Panc1 (cell line): ENCODE results near the gene CSNK1G2. TPM values are rescaled to one million over a fixed set of nuclear protein-coding genes. Genes with fewer than 3 reads are reported as not detected.

Experiments used
- ATAC-seq: fragments of 200-7000 bp; cut with Tn5 transposase; 2 replicates; pipeline ENCODE4 v1.9.1; 2020; ENCODE audit warnings: mild to moderate bottlenecking, moderate library complexity
- BruUV-seq: library from RNA; stranded (reverse); fragments of 400-500 nt; replicated peaks from 2 replicates; lab custom pipeline; 2021; lab: Mats Ljungman, UMichigan
- CTCF ChIA-PET: fragments of 300-600 bp; sonication (Branson Sonifier 250); formaldehyde crosslinking; loops from one replicate; lab custom pipeline; 2022; ENCODE audit warnings: antibody characterized with exemption; lab: Charles Lee
- POLR2A ChIA-PET: fragments of 300-600 bp; sonication (Branson Sonifier 250); formaldehyde crosslinking; loops from one replicate; lab custom pipeline; 2022; ENCODE audit warnings: antibody characterized with exemption; lab: Charles Lee
- DNase-seq: peaks from one replicate; pipeline ENCODE4 v3.0.0-alpha.2; 2010; ENCODE audit warnings: low read depth, low spot score
- H3K27ac ChIP-seq: 2 replicates; pipeline ENCODE4 v1.5.1; 2011; ENCODE audit warnings: mild to moderate bottlenecking, low read length, inconsistent platforms
- H3K27me3 ChIP-seq: fragments of 200-500 bp; sonication (Bioruptor generic); 2 replicates; pipeline ENCODE4 v1.6.0; 2014; ENCODE audit warnings: low read length, inconsistent platforms; ENCODE audit not compliant: control insufficient read depth, insufficient read depth
- H3K36me3 ChIP-seq: fragments of 200-500 bp; sonication (Bioruptor generic); 2 replicates; pipeline ENCODE4 v1.5.1; 2014; ENCODE audit warnings: inconsistent platforms, mild to moderate bottlenecking, low read length, moderate library complexity; ENCODE audit not compliant: control insufficient read depth, insufficient read depth
- H3K4me1 ChIP-seq: 2 replicates; pipeline ENCODE4 v1.5.1; 2011; ENCODE audit warnings: inconsistent platforms, mild to moderate bottlenecking, low read length, moderate library complexity; ENCODE audit not compliant: control insufficient read depth, insufficient read depth
- H3K4me3 ChIP-seq, 2 experiments: 2 replicates each; pipeline ENCODE4 v1.5.1; 2011 to 2012; ENCODE audit warnings: low read depth in 2 of 2, low read length in 2 of 2, mild to moderate bottlenecking in 2 of 2, inconsistent platforms in 1 of 2, moderate library complexity in 1 of 2
- H3K9me3 ChIP-seq: fragments of 200-500 bp; sonication (Bioruptor generic); 2 replicates; pipeline ENCODE4 v1.5.1; 2014; ENCODE audit warnings: low read depth, mild to moderate bottlenecking, inconsistent platforms, low read length, moderate library complexity; ENCODE audit not compliant: control insufficient read depth, insufficient read depth
- POLR2AphosphoS5 ChIP-seq: IDR thresholded peaks from 2 replicates; pipeline ENCODE4 v1.6.1; 2012; ENCODE audit warnings: mild to moderate bottlenecking, low read depth, low read length, moderate library complexity
- SIN3A ChIP-seq: IDR thresholded peaks from 2 replicates; pipeline ENCODE4 v1.6.1; 2012; ENCODE audit warnings: low read depth, mild to moderate bottlenecking, low read length, moderate library complexity, borderline replicate concordance; ENCODE audit not compliant: insufficient read depth
- TCF7L2 ChIP-seq: IDR thresholded peaks from 2 replicates; pipeline ENCODE4 v1.6.1; 2011; ENCODE audit warnings: mild to moderate bottlenecking, low read depth, low read length, inconsistent platforms
- in situ Hi-C: cut with HindIII; loops from 2 replicates; pipeline ENCODE4 v1.10.0; 2016; ENCODE audit warnings: low sequenced_read_pairs, low pct_unique_long_range_greater_than_20kb
- intact Hi-C: fragments of 100-400 bp; cut with micrococcal nuclease; formaldehyde crosslinking; loops from one replicate; pipeline ENCODE4 v1.10.0; 2022; ENCODE audit not compliant: unreplicated experiment
- total RNA-seq: library from RNA; stranded (reverse); gene quantifications from one replicate; pipeline ENCODE4 v1.2.1, GENCODE V29; 2021; ENCODE audit not compliant: unreplicated experiment
- TF ChIP-seq, protein P1 (sequence below): fragments of 450-650 bp; IDR thresholded peaks from 2 replicates; pipeline ENCODE4 v1.5.1; 2017; ENCODE audit warnings: mild to moderate bottlenecking
- TF ChIP-seq, protein P2 (sequence below), 2 experiments: IDR thresholded peaks; 2 replicates each; pipeline ENCODE4 v1.6.1; 2011 to 2012; ENCODE audit warnings: low read depth in 2 of 2, control low read depth in 1 of 2, low read length in 1 of 2, mild to moderate bottlenecking in 1 of 2, moderate library complexity in 1 of 2; ENCODE audit not compliant: insufficient read depth in 1 of 2

Gene CSNK1G2
- total RNA-seq, 1 experiment from 2014 or later = 65.8 TPM

DNA sequence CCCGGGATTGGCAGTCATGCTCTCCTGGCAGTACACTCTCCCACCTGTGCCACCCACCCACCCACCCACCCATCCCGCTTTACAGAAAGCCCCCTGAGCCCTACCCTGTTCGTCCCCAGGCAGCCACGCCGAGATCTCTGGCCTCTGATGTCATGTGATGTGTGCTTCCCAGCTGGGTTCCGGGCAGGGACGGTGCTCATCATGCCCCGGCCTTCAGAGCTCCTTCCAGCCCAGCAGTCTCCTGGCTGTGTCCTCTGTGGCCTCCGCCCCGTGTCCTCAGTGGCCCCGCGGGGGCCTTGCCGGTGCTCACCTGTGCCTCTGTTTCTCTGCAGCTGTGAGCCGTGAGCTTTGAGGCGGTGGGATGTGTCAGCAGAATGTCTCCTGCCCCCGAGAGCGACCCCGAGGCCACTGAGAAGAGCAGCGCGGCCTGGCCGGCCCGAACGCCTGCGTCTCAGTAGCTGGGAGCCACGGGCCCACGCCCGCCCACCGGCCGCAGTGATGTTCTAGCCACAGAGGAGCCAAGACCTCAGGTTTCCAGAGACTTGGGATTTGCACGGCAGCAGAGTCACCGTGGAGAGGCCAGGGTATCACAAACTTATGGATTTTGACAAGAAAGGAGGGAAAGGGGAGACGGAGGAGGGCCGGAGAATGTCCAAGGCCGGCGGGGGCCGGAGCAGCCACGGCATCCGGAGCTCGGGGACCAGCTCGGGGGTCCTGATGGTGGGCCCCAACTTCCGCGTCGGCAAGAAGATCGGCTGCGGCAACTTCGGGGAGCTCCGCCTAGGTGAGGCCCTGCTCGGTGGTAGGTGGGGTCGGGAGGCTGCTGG is 28.4 kb downstream of the CSNK1G2 start:
- no TSS peak for BruUV-seq
- Histone ChIP-seq H3K27ac (no peak overlapping the region), H3K4me1 (no peaks in the 10 kb centered on the region), H3K4me3 (no peak overlapping the region), H3K9me3 (no peaks in the 10 kb centered on the region), H3K27me3 (no peaks in the 10 kb centered on the region), H3K36me3 (no peaks in the 10 kb centered on the region)
- TF ChIP-seq SIN3A (no peak), POLR2AphosphoS5 (no peak), TCF7L2 (no peak)
- TF ChIP-seq, protein P1, sequence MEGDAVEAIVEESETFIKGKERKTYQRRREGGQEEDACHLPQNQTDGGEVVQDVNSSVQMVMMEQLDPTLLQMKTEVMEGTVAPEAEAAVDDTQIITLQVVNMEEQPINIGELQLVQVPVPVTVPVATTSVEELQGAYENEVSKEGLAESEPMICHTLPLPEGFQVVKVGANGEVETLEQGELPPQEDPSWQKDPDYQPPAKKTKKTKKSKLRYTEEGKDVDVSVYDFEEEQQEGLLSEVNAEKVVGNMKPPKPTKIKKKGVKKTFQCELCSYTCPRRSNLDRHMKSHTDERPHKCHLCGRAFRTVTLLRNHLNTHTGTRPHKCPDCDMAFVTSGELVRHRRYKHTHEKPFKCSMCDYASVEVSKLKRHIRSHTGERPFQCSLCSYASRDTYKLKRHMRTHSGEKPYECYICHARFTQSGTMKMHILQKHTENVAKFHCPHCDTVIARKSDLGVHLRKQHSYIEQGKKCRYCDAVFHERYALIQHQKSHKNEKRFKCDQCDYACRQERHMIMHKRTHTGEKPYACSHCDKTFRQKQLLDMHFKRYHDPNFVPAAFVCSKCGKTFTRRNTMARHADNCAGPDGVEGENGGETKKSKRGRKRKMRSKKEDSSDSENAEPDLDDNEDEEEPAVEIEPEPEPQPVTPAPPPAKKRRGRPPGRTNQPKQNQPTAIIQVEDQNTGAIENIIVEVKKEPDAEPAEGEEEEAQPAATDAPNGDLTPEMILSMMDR = no peak
- TF ChIP-seq, protein P2, sequence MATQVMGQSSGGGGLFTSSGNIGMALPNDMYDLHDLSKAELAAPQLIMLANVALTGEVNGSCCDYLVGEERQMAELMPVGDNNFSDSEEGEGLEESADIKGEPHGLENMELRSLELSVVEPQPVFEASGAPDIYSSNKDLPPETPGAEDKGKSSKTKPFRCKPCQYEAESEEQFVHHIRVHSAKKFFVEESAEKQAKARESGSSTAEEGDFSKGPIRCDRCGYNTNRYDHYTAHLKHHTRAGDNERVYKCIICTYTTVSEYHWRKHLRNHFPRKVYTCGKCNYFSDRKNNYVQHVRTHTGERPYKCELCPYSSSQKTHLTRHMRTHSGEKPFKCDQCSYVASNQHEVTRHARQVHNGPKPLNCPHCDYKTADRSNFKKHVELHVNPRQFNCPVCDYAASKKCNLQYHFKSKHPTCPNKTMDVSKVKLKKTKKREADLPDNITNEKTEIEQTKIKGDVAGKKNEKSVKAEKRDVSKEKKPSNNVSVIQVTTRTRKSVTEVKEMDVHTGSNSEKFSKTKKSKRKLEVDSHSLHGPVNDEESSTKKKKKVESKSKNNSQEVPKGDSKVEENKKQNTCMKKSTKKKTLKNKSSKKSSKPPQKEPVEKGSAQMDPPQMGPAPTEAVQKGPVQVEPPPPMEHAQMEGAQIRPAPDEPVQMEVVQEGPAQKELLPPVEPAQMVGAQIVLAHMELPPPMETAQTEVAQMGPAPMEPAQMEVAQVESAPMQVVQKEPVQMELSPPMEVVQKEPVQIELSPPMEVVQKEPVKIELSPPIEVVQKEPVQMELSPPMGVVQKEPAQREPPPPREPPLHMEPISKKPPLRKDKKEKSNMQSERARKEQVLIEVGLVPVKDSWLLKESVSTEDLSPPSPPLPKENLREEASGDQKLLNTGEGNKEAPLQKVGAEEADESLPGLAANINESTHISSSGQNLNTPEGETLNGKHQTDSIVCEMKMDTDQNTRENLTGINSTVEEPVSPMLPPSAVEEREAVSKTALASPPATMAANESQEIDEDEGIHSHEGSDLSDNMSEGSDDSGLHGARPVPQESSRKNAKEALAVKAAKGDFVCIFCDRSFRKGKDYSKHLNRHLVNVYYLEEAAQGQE (IDR thresholded peaks at IDR 0.05; ENCODE audit: insufficient read depth in 1 of 2, low read depth in 2 of 2, low read length in 1 of 2) = no peak
- CTCF ChIA-PET = no interaction called here
- in situ Hi-C loops (no loop called here), intact Hi-C loops (no loop called here)
- DNase-seq (no peak), ATAC-seq (no peak)
- POLR2A ChIA-PET = no interaction called here

- ATAC-seq = no peak
- POLR2A ChIA-PET = no interaction called here
- CTCF ChIA-PET = no interaction called here
Measured at GRCh38 chr19:1970003-1970805, 29.2 kb downstream of the CSNK1G2 start.

More at GRCh38 chr19:1970003-1970805, 29.2 kb downstream of the CSNK1G2 start:
- no peak for DNase-seq
- BruUV-seq = no TSS peak
- no peak overlapping the region for H3K4me3 ChIP-seq
- intact Hi-C loops = no loop called here
- H3K9me3 ChIP-seq = no peaks in the 10 kb centered on the region
- TF ChIP-seq, protein P2 (IDR thresholded peaks at IDR 0.05; ENCODE audit: insufficient read depth in 1 of 2, low read depth in 2 of 2, low read length in 1 of 2) = no peak
- TF ChIP-seq, protein P1 = no peak
- TF ChIP-seq TCF7L2 (no peak), POLR2AphosphoS5 (no peak), SIN3A (no peak)
- in situ Hi-C loops = no loop called here
- H3K36me3 ChIP-seq = no peaks in the 10 kb centered on the region
- H3K27me3 ChIP-seq = no peaks in the 10 kb centered on the region
- H3K27ac ChIP-seq = no peak overlapping the region
- no peaks in the 10 kb centered on the region for H3K4me1 ChIP-seq
